Trophoblast cell (in vitro differentiated cells and primary cell): ENCODE results near the gene ZNF675.
"Not testable (repeated sequence)": the region's sequence is repeated elsewhere in the genome, so short reads cannot be mapped to it uniquely, and the experiment has no call there.

Experiments
- DNase-seq, 2 donors: peaks; one replicate each; pipeline ENCODE4 v3.0.0-alpha.2; 2016
- H2AFZ ChIP-seq: 2 replicates; pipeline ENCODE4 v1.6.1; 2013; ENCODE audit warnings: low read length, moderate library complexity, mild to moderate bottlenecking; ENCODE audit not compliant: insufficient read depth, poor library complexity
- H2AK5ac ChIP-seq: 2 replicates; pipeline ENCODE4 v1.6.1; 2013; ENCODE audit warnings: mild to moderate bottlenecking, low read length
- H2BK120ac ChIP-seq: 2 replicates; pipeline ENCODE4 v1.6.1; 2013; ENCODE audit warnings: low read length, mild to moderate bottlenecking, moderate library complexity; ENCODE audit not compliant: insufficient read depth, poor library complexity
- H2BK12ac ChIP-seq: 2 replicates; pipeline ENCODE4 v1.6.1; 2013; ENCODE audit warnings: mild to moderate bottlenecking, low read length, moderate library complexity
- H2BK5ac ChIP-seq: 2 replicates; pipeline ENCODE4 v1.6.1; 2013; ENCODE audit warnings: low read length, low read depth, moderate library complexity, mild to moderate bottlenecking; ENCODE audit not compliant: poor library complexity
- H3K14ac ChIP-seq: 2 replicates; pipeline ENCODE4 v1.6.1; 2013; ENCODE audit warnings: mild to moderate bottlenecking, low read length
- H3K18ac ChIP-seq: 2 replicates; pipeline ENCODE4 v1.6.1; 2013; ENCODE audit warnings: mild to moderate bottlenecking, low read length
- H3K23ac ChIP-seq: 2 replicates; pipeline ENCODE4 v1.6.1; 2013; ENCODE audit warnings: low read length
- H3K27ac ChIP-seq: 2 replicates; pipeline ENCODE4 v1.5.1; 2013; ENCODE audit warnings: low read depth, mild to moderate bottlenecking, inconsistent platforms, low read length, moderate library complexity
- H3K27me3 ChIP-seq: 2 replicates; pipeline ENCODE4 v1.6.1; 2013; ENCODE audit warnings: inconsistent platforms, mild to moderate bottlenecking, low read length, moderate library complexity; ENCODE audit not compliant: insufficient read depth
- H3K36me3 ChIP-seq, 2 experiments: 1 replicate in 1 of 2; 2 replicates in 1 of 2; pipeline ENCODE4 v1.6.1; 2013; ENCODE audit warnings: low read length in 2 of 2, mild to moderate bottlenecking in 2 of 2, moderate library complexity in 1 of 2; ENCODE audit not compliant: insufficient read depth in 2 of 2, control insufficient read depth in 1 of 2
- H3K4ac ChIP-seq: 2 replicates; pipeline ENCODE4 v1.6.1; 2013; ENCODE audit warnings: low read depth, mild to moderate bottlenecking, low read length, moderate library complexity
- H3K4me1 ChIP-seq, 2 experiments: 1 replicate in 1 of 2; 2 replicates in 1 of 2; pipeline ENCODE4 v1.6.1; 2013; ENCODE audit warnings: low read length in 2 of 2, mild to moderate bottlenecking in 2 of 2, moderate library complexity in 1 of 2; ENCODE audit not compliant: insufficient read depth in 2 of 2, control insufficient read depth in 1 of 2
- H3K4me2 ChIP-seq: 2 replicates; pipeline ENCODE4 v1.6.1; 2013; ENCODE audit warnings: inconsistent platforms, mild to moderate bottlenecking, low read length, moderate library complexity
- H3K4me3 ChIP-seq: 2 replicates; pipeline ENCODE4 v1.5.1; 2013; ENCODE audit warnings: mild to moderate bottlenecking, low read depth, low read length, inconsistent platforms
- H3K79me1 ChIP-seq: one replicate; pipeline ENCODE4 v1.6.1; 2013; ENCODE audit warnings: low read length
- H3K79me2 ChIP-seq: 2 replicates; pipeline ENCODE4 v1.6.1; 2013; ENCODE audit warnings: low read length, mild to moderate bottlenecking; ENCODE audit not compliant: control insufficient read depth, insufficient read depth, poor library complexity
- H3K9ac ChIP-seq: 2 replicates; pipeline ENCODE4 v1.6.1; 2013; ENCODE audit warnings: mild to moderate bottlenecking, low read length
- H3K9me3 ChIP-seq: 2 replicates; pipeline ENCODE4 v1.6.1; 2013; ENCODE audit warnings: low read depth, mild to moderate bottlenecking, control low read depth, inconsistent platforms, low read length; ENCODE audit not compliant: insufficient read depth
- H4K12ac ChIP-seq: 2 replicates; pipeline ENCODE4 v1.6.1; 2013; ENCODE audit warnings: low read depth, mild to moderate bottlenecking, low read length, moderate library complexity
- H4K8ac ChIP-seq: 2 replicates; pipeline ENCODE4 v1.6.1; 2013; ENCODE audit warnings: low read depth, mild to moderate bottlenecking, low read length, moderate library complexity
- H4K91ac ChIP-seq: one replicate; pipeline ENCODE4 v1.6.1; 2013; ENCODE audit warnings: low read depth, mild to moderate bottlenecking, low read length, moderate library complexity
- WGBS: extraction: QIAGEN DNeasy Blood & Tissue Kit; methylation state at CpG from one replicate; pipeline ENCODE4 v1.1.7; 2013; ENCODE audit warnings: missing lambda C conversion rate; ENCODE audit not compliant: insufficient read length, insufficient coverage; ENCODE audit errors: extremely low coverage; 5-methylcytosine and 5-hydroxymethylcytosine counted together

The ZNF675 gene

DNA sequence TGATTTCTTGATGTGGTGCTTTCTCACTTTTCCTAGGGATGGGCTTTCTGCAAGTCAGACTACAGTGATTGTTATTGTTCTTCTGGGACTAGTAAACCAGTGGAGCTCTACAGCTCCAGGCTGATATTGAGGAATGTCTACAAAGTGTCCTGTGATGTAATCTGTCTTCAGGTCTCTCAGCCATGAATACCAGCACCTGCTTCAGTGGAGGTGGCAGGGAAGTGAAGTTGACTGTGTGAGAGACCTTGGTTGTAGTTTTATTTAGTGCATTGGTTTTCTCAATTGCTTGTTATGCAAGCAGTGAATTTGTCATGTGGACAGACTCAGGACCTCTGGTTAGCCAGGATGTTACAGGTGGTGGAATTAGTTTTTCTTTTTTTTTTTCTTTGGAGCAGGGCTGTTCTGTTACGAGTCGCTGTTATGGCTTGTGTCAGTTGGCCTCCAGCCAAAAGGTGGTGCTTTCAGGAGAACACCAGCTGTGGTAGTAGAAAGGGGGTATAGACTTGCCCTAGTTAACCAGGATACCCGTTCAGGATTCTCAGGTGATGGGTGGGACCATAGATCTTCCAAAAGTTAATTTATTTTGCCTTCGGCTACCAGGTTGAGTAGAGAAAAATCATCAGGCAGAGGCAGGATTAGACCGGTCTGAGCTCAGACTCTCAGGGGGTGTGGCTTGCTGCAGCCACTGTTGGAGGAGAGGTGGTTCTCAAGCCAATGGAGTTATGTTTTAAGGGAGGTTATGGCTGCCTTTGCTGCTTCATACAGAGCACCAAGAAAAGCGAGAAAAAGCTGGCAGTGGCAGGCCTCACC is 11.9 kb upstream of the ZNF675 start:
- Histone ChIP-seq H3K79me2 (no peaks in the 10 kb centered on the region), H3K14ac (no peak overlapping the region), H2AFZ (no peak overlapping the region), H3K23ac (no peak overlapping the region), H2BK12ac (no peak overlapping the region), H3K4ac (no peak overlapping the region), H2BK5ac (no peak overlapping the region), H4K8ac (no peak overlapping the region), H3K36me3 (no peaks in the 10 kb centered on the region), H2BK120ac (no peak overlapping the region), H3K18ac (no peak overlapping the region), H3K4me2 (no peak overlapping the region), H4K91ac (no peak overlapping the region), H3K27ac (peak overlapping the region; percentile 11), H4K12ac (no peak overlapping the region), H2AK5ac (no peak overlapping the region), H3K9ac (no peak overlapping the region), H3K27me3 (no peaks in the 10 kb centered on the region), H3K4me3 (no peak overlapping the region), H3K4me1 (peaks cover 6 to 8% of the 10 kb centered on the region in 2 experiments), H3K79me1 (no peaks in the 10 kb centered on the region), H3K9me3 (no peaks in the 10 kb centered on the region)
- DNase-seq: peak; percentile 42 to 65
- WGBS: no CpG with 5 or more reads among the region's 6 CpGs

DNA sequence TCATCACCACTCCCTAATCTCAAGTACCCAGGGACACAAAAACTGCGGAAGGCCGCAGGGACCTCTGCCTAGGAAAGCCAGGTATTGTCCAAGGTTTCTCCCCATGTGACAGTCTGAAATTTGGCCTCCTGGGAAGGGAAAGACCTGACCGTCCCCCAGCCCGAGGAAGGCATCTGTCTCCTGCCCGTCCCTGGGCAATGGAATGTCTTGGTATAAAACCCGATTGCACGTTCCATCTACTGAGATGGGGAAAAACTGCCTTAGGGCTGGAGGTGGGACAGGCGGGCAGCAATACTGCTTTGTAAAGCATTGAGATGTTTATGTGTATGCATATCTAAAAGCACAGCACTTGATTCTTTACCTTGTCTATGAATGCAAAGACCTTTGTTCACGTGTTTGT is 5.9 kb upstream of the ZNF675 start:
- not testable (repeated sequence) for H2BK120ac ChIP-seq, H3K18ac ChIP-seq, H3K4me3 ChIP-seq, H3K27me3 ChIP-seq, H3K79me1 ChIP-seq, H3K79me2 ChIP-seq, H3K27ac ChIP-seq, H2AK5ac ChIP-seq, H3K9ac ChIP-seq, H2AFZ ChIP-seq, H2BK5ac ChIP-seq, H3K4me1 ChIP-seq, H3K14ac ChIP-seq, H3K23ac ChIP-seq, H2BK12ac ChIP-seq, H3K36me3 ChIP-seq, H3K4me2 ChIP-seq, H3K9me3 ChIP-seq, H3K4ac ChIP-seq, H4K8ac ChIP-seq, H4K91ac ChIP-seq, H4K12ac ChIP-seq
- no CpG with 5 or more reads among the region's 9 CpGs for WGBS
- DNase-seq: peak; percentile 58 to 60

DNA sequence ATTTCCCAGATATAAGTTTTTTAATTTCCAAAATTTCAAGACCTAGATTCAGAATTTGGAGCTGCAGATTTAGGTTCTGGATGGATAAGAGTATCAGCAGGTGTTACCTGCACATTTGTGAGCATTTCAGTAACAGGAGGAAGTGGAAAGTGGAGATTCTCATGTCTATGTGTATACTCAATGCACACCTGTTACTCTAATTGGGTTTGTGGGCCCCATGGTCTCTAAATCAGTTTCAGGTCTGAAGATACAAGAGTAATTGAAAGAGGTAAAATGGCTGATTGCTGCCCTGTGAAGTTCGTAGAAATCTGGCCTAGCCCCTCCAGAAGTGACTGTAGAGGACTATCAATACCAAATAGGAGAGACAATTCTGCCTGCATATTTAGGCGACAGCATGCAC is 13.9 kb downstream of the ZNF675 start:
- no CpG with 5 or more reads among the region's 2 CpGs for WGBS
- H3K14ac ChIP-seq: no peak overlapping the region

DNA sequence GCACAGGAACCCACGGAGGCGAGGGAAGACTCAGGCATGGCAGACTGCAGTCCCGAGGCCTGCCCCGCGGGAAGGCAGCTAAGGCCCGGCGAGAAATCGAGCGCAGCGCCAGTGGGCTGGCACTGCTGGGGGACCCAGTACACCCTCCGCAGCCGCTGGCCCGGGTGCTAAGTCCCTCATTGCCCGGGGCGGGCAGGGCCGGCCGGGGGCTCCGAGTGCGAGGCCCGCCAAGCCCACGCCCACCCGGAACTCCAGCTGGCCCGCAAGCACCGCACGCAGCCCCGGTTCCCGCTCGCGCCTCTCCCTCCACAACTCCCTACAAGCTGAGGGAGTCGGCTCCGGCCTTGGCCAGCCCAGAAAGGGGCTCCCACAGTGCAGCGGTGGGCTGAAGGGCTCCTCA is 18.4 kb downstream of the ZNF675 start:
- H3K79me2 ChIP-seq, H4K91ac ChIP-seq, H3K9me3 ChIP-seq, H4K12ac ChIP-seq, H2BK12ac ChIP-seq, H3K23ac ChIP-seq, H3K4me1 ChIP-seq, H3K79me1 ChIP-seq, H4K8ac ChIP-seq, H3K9ac ChIP-seq, H2AK5ac ChIP-seq, DNase-seq, H2BK120ac ChIP-seq, H3K14ac ChIP-seq, H2AFZ ChIP-seq, H3K4me3 ChIP-seq, H3K4me2 ChIP-seq, H3K18ac ChIP-seq, H3K27ac ChIP-seq, H2BK5ac ChIP-seq, H3K27me3 ChIP-seq: not testable (repeated sequence)
- WGBS: no CpG with 5 or more reads among the region's 32 CpGs
- peaks cover 10 to 17% of the 10 kb centered on the region in 2 experiments for H3K36me3 ChIP-seq
- H3K4ac ChIP-seq: peak overlapping the region; percentile 40

More for the DNA sequence above, 13.9 kb downstream of the ZNF675 start:
- Histone ChIP-seq H3K79me1 (no peaks in the 10 kb centered on the region), H2AK5ac (no peak overlapping the region), H3K18ac (no peak overlapping the region), H4K12ac (no peak overlapping the region), H3K4me1 (peaks cover 1 to 4% of the 10 kb centered on the region in 2 experiments), H4K8ac (no peak overlapping the region), H3K9me3 (no peaks in the 10 kb centered on the region), H2BK12ac (no peak overlapping the region), H3K36me3 (peaks cover 6 to 9% of the 10 kb centered on the region in 2 experiments), H2BK120ac (no peak overlapping the region), H3K79me2 (peaks cover 4% of the 10 kb centered on the region), H3K27me3 (no peaks in the 10 kb centered on the region), H4K91ac (no peak overlapping the region), H2AFZ (no peak overlapping the region), H3K4me2 (no peak overlapping the region), H3K4ac (no peak overlapping the region), H2BK5ac (no peak overlapping the region), H3K4me3 (no peak overlapping the region), H3K9ac (no peak overlapping the region), H3K27ac (no peak overlapping the region), H3K23ac (no peak overlapping the region)
- no peak for DNase-seq
